Activated CD8-positive, alpha-beta memory T cell treated with anti-CD3 and anti-CD28 coated beads, Interleukin-2, amount 50 U/mL, for 48 hours (primary cell): ENCODE data around the gene CAMTA1.
"Not testable (repeated sequence)": the region's sequence is repeated elsewhere in the genome, so short reads cannot be mapped to it uniquely, and the experiment has no call there.

ENCODE experiments used
- DNase-seq: peaks from one replicate; pipeline ENCODE4 v3.0.0-alpha.2; 2020

CAMTA1 gene

GRCh38 chr1:7786795-7787194, 1001.5 kb downstream of the CAMTA1 start:
- DNase-seq, result no peak

DNA sequence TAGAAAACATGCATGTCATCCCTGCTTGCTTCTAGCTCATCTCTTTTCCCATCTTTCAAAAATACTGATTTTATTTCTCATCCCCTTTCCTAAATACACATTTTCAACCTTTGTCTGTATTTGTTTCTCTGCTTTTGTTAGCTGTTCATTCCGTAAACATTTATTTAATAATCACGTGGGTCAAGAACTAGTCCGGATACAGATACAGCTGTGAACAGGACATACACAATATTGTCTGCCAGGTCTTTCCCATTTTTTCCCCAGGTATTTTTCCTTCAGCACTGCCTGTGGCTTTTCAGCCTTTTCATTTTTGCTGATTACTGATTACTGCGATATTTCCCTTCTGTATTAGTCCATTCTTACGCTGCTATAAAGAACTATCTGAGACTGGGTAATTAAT, 1004.6 kb downstream of the CAMTA1 start:
- DNase-seq, result no peak

GRCh38 chr1:7791027-7791426, 1005.8 kb downstream of the CAMTA1 start:
- DNase-seq, result not testable (repeated sequence)

- DNase-seq, result no peak
Measured at GRCh38 chr1:7795406-7795805, 1010.2 kb downstream of the CAMTA1 start.

GRCh38 chr1:7805460-7805859, 1020.2 kb downstream of the CAMTA1 start:
- DNase-seq, result no peak

DNA sequence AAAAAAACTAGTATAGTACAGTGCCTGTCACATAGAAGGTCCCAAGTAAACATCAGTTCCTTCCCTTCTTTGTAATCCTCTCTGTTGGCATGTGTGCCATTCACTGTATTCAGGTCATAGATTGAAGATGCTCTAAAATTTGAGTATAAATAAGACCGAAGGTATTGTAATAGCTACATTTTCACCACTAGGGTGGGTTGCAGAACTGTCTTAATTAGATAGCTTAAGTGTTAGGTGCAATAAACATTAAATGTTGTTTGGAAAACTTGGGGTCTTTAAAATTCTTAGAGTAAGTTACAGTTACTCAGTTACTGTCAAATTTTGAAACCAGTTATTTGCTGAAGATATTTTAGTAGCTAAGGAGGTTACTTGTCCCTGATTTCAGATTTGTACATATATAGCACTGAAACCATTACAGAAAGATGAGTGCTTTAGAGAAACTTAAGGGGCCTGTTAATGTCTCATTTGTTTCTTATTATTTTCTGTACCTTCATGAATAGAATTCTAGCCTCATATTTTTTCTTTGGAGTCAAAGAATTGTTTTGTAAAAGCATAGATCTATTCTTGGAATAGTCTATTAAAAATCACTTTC, 1023.1 kb downstream of the CAMTA1 start:
- DNase-seq, result no peak

DNA sequence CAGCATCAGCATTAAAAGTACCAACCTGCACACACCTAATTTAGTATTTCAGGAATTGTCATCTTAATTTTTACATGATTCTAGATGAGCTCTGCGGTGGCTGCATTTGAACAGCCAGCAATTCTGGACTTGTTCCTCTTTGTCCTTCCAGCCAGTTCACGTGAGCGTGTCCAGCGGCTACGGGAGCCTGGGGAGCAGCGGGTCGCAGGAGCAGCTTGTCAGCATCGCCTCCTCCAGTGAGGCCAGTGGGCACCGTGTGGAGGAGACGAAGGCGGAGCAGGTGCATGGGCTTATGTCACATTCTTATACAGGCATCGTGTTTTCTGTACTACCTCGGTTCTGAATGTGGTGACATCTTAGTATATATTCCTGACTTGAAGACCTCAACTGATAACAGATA, 1024.5 kb downstream of the CAMTA1 start:
- no peak for DNase-seq

DNA sequence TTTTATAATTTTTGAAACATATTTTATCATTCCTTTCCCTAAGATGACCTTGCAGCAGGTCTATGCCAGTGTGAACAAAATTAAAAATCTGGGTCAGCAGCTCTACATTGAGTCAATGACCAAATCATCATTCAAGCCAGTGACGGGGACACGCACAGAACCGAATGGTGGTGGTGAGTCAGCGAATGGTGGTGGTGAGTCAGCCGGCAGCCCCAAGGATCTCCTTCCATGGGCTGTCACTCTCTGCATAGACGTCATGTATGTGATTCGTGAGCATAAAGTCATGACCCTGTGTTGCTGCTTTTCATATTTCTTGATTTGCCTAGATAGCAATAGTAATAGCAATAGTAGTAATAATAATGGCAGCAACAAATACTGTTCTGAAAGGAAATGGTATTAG, 1025.1 kb downstream of the CAMTA1 start:
- peak; percentile 55 for DNase-seq

DNA sequence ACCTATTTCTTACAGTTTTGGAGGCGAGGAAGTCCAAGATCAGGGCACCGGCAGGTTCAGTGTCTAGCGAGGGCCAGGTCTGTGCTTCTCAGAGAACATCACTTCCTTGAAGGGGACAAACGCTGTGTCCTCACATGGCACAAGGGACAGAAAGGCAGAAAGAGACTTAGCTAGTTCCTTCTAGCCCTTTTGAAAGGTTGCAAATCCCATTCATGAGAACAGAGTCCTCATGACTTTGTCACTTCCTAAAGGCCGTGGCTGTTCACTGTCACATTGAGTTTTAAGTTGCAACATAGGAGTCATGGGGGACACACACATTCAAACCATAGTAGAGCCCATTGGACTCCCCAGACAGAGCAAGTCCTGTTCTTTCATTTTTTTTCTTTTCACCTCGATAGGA, 1026.2 kb downstream of the CAMTA1 start:
- DNase-seq, result no peak

GRCh38 chr1:7813677-7814373, 1028.6 kb downstream of the CAMTA1 start:
- DNase-seq, result no peak
